ENCODE measurements around the gene SLC16A12.

The SLC16A12 gene

GRCh38 chr10:89576022-89576421, 40.6 kb upstream of the SLC16A12 start:
- Histone ChIP-seq H3K36me3 (ENCODE audit: insufficient read depth) (no peaks in the 10 kb centered on the region), H3K4me3 (IDR thresholded peaks at IDR 0.05; ENCODE audit: insufficient read depth, low read depth, low read length) (no peak overlapping the region), H3K4me1 (ENCODE audit: low read depth, poor library complexity, severe bottlenecking) (no peaks in the 10 kb centered on the region), H3K9ac (no peak overlapping the region), H3K27me3 (ENCODE audit: insufficient read depth, low read depth) (no peaks in the 10 kb centered on the region), H3K27ac (no peak overlapping the region), H2AFZ (ENCODE audit: low read depth) (no peak overlapping the region), H4K20me1 (ENCODE audit: insufficient read depth) (no peaks in the 10 kb centered on the region), H3K79me2 (ENCODE audit: insufficient read depth, low read depth) (no peaks in the 10 kb centered on the region), H3K4me2 (no peak overlapping the region)
- TF ChIP-seq CTCF (conservative IDR thresholded peaks at IDR 0.05; ENCODE audit: low read depth, low read length) = no peak

DNA sequence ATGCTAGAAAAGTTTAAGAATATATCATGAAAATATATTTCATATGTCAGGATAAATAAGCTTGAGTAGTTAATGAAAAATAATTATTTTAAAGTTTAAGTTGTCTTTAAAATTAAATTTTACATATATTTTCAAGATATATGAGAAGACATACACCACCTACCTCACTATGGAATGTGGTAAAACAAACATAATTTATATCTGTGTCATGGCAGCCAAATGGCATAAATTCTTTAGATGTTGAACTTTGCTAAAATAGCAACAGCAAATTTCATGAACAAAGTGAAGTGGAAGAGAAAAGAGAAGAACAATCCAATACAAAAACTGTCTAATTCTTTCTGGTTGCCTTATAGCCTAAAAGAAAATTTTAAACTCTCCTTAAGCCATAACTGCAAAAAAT, 39.6 kb upstream of the SLC16A12 start:
- no peaks in the 10 kb centered on the region for H4K20me1 ChIP-seq (ENCODE audit: insufficient read depth)
- H3K4me2 ChIP-seq = no peak overlapping the region
- H3K36me3 ChIP-seq (ENCODE audit: insufficient read depth) = no peaks in the 10 kb centered on the region
- H3K79me2 ChIP-seq (ENCODE audit: insufficient read depth, low read depth) = no peaks in the 10 kb centered on the region
- no peak for TF ChIP-seq CTCF (conservative IDR thresholded peaks at IDR 0.05; ENCODE audit: low read depth, low read length)
- no peak overlapping the region for H3K4me3 ChIP-seq (IDR thresholded peaks at IDR 0.05; ENCODE audit: insufficient read depth, low read depth, low read length)
- H2AFZ ChIP-seq (ENCODE audit: low read depth) = no peak overlapping the region
- H3K9ac ChIP-seq = no peak overlapping the region
- no peaks in the 10 kb centered on the region for H3K4me1 ChIP-seq (ENCODE audit: low read depth, poor library complexity, severe bottlenecking)
- no peaks in the 10 kb centered on the region for H3K27me3 ChIP-seq (ENCODE audit: insufficient read depth, low read depth)
- no peak overlapping the region for H3K27ac ChIP-seq

GRCh38 chr10:89574368-89574767, 39.0 kb upstream of the SLC16A12 start:
- H4K20me1 ChIP-seq (ENCODE audit: insufficient read depth) = no peaks in the 10 kb centered on the region
- no peaks in the 10 kb centered on the region for H3K36me3 ChIP-seq (ENCODE audit: insufficient read depth)
- H3K27ac ChIP-seq = no peak overlapping the region
- TF ChIP-seq CTCF (conservative IDR thresholded peaks at IDR 0.05; ENCODE audit: low read depth, low read length) = no peak
- H3K9ac ChIP-seq = no peak overlapping the region
- no peak overlapping the region for H2AFZ ChIP-seq (ENCODE audit: low read depth)
- H3K4me1 ChIP-seq (ENCODE audit: low read depth, poor library complexity, severe bottlenecking) = no peaks in the 10 kb centered on the region
- H3K79me2 ChIP-seq (ENCODE audit: insufficient read depth, low read depth) = no peaks in the 10 kb centered on the region
- no peak overlapping the region for H3K4me3 ChIP-seq (IDR thresholded peaks at IDR 0.05; ENCODE audit: insufficient read depth, low read depth, low read length)
- H3K27me3 ChIP-seq (ENCODE audit: insufficient read depth, low read depth) = no peaks in the 10 kb centered on the region
- no peak overlapping the region for H3K4me2 ChIP-seq

GRCh38 chr10:89567576-89568245, 32.3 kb upstream of the SLC16A12 start:
- H2AFZ ChIP-seq (ENCODE audit: low read depth) = no peak overlapping the region
- no peak overlapping the region for H3K27ac ChIP-seq
- no peaks in the 10 kb centered on the region for H3K27me3 ChIP-seq (ENCODE audit: insufficient read depth, low read depth)
- no peak overlapping the region for H3K4me3 ChIP-seq (IDR thresholded peaks at IDR 0.05; ENCODE audit: insufficient read depth, low read depth, low read length)
- no peak overlapping the region for H3K9ac ChIP-seq
- no peak for TF ChIP-seq CTCF (conservative IDR thresholded peaks at IDR 0.05; ENCODE audit: low read depth, low read length)
- H3K4me2 ChIP-seq = no peak overlapping the region
- H3K36me3 ChIP-seq (ENCODE audit: insufficient read depth) = no peaks in the 10 kb centered on the region
- no peaks in the 10 kb centered on the region for H3K79me2 ChIP-seq (ENCODE audit: insufficient read depth, low read depth)
- H4K20me1 ChIP-seq (ENCODE audit: insufficient read depth) = no peaks in the 10 kb centered on the region
- no peaks in the 10 kb centered on the region for H3K4me1 ChIP-seq (ENCODE audit: low read depth, poor library complexity, severe bottlenecking)
